Panc1 (cell line): Measurements from ENCODE around the gene THPO. TPM values are rescaled to one million over a fixed set of nuclear protein-coding genes. Genes with fewer than 3 reads are reported as not detected.

Experiments used
- ATAC-seq: fragments of 200-7000 bp; cut with Tn5 transposase; 2 replicates; pipeline ENCODE4 v1.9.1; 2020; ENCODE audit warnings: mild to moderate bottlenecking, moderate library complexity
- BruUV-seq: library from RNA; stranded (reverse); fragments of 400-500 nt; replicated peaks from 2 replicates; lab custom pipeline; 2021; lab: Mats Ljungman, UMichigan
- CTCF ChIA-PET: fragments of 300-600 bp; sonication (Branson Sonifier 250); formaldehyde crosslinking; loops from one replicate; lab custom pipeline; 2022; ENCODE audit warnings: antibody characterized with exemption; lab: Charles Lee
- POLR2A ChIA-PET: fragments of 300-600 bp; sonication (Branson Sonifier 250); formaldehyde crosslinking; loops from one replicate; lab custom pipeline; 2022; ENCODE audit warnings: antibody characterized with exemption; lab: Charles Lee
- DNase-seq: peaks from one replicate; pipeline ENCODE4 v3.0.0-alpha.2; 2010; ENCODE audit warnings: low read depth, low spot score
- H3K27ac ChIP-seq: 2 replicates; pipeline ENCODE4 v1.5.1; 2011; ENCODE audit warnings: mild to moderate bottlenecking, low read length, inconsistent platforms
- H3K27me3 ChIP-seq: fragments of 200-500 bp; sonication (Bioruptor generic); 2 replicates; pipeline ENCODE4 v1.6.0; 2014; ENCODE audit warnings: low read length, inconsistent platforms; ENCODE audit not compliant: control insufficient read depth, insufficient read depth
- H3K36me3 ChIP-seq: fragments of 200-500 bp; sonication (Bioruptor generic); 2 replicates; pipeline ENCODE4 v1.5.1; 2014; ENCODE audit warnings: inconsistent platforms, mild to moderate bottlenecking, low read length, moderate library complexity; ENCODE audit not compliant: control insufficient read depth, insufficient read depth
- H3K4me1 ChIP-seq: 2 replicates; pipeline ENCODE4 v1.5.1; 2011; ENCODE audit warnings: inconsistent platforms, mild to moderate bottlenecking, low read length, moderate library complexity; ENCODE audit not compliant: control insufficient read depth, insufficient read depth
- H3K4me3 ChIP-seq, 2 experiments: 2 replicates each; pipeline ENCODE4 v1.5.1; 2011 to 2012; ENCODE audit warnings: low read depth in 2 of 2, low read length in 2 of 2, mild to moderate bottlenecking in 2 of 2, inconsistent platforms in 1 of 2, moderate library complexity in 1 of 2
- H3K9me3 ChIP-seq: fragments of 200-500 bp; sonication (Bioruptor generic); 2 replicates; pipeline ENCODE4 v1.5.1; 2014; ENCODE audit warnings: low read depth, mild to moderate bottlenecking, inconsistent platforms, low read length, moderate library complexity; ENCODE audit not compliant: control insufficient read depth, insufficient read depth
- CTCF ChIP-seq: fragments of 450-650 bp; IDR thresholded peaks from 2 replicates; pipeline ENCODE4 v1.5.1; 2017; ENCODE audit warnings: mild to moderate bottlenecking
- POLR2AphosphoS5 ChIP-seq: IDR thresholded peaks from 2 replicates; pipeline ENCODE4 v1.6.1; 2012; ENCODE audit warnings: mild to moderate bottlenecking, low read depth, low read length, moderate library complexity
- REST ChIP-seq, 2 experiments: IDR thresholded peaks; 2 replicates each; pipeline ENCODE4 v1.6.1; 2011 to 2012; ENCODE audit warnings: low read depth in 2 of 2, control low read depth in 1 of 2, low read length in 1 of 2, mild to moderate bottlenecking in 1 of 2, moderate library complexity in 1 of 2; ENCODE audit not compliant: insufficient read depth in 1 of 2
- SIN3A ChIP-seq: IDR thresholded peaks from 2 replicates; pipeline ENCODE4 v1.6.1; 2012; ENCODE audit warnings: low read depth, mild to moderate bottlenecking, low read length, moderate library complexity, borderline replicate concordance; ENCODE audit not compliant: insufficient read depth
- TCF7L2 ChIP-seq: IDR thresholded peaks from 2 replicates; pipeline ENCODE4 v1.6.1; 2011; ENCODE audit warnings: mild to moderate bottlenecking, low read depth, low read length, inconsistent platforms
- in situ Hi-C: cut with HindIII; loops from 2 replicates; pipeline ENCODE4 v1.10.0; 2016; ENCODE audit warnings: low sequenced_read_pairs, low pct_unique_long_range_greater_than_20kb
- intact Hi-C: fragments of 100-400 bp; cut with micrococcal nuclease; formaldehyde crosslinking; loops from one replicate; pipeline ENCODE4 v1.10.0; 2022; ENCODE audit not compliant: unreplicated experiment
- total RNA-seq: library from RNA; stranded (reverse); gene quantifications from one replicate; pipeline ENCODE4 v1.2.1, GENCODE V29; 2021; ENCODE audit not compliant: unreplicated experiment

Gene THPO
- total RNA-seq, 1 experiment from 2014 or later: not detected

GRCh38 chr3:184373422-184373821 lies 4.6 kb downstream of the THPO start:
- no TSS peak for BruUV-seq
- in situ Hi-C loops: no loop called here
- DNase-seq (no peak), ATAC-seq (no peak)
- peaks cover 12% of the 10 kb centered on the region for H3K4me1 ChIP-seq
- no peaks in the 10 kb centered on the region for H3K9me3 ChIP-seq
- POLR2A ChIA-PET: no interaction called here
- intact Hi-C loops: loop anchor here (10.0 kb wide), 1 partner anchor 141 kb away; no protein-coding TSS in a partner anchor
- 0 out of 2 replicates have a peak, but pooled peaks cover 6% of the 10 kb centered on the region for H3K36me3 ChIP-seq
- H3K4me3 ChIP-seq: no peak overlapping the region
- H3K27me3 ChIP-seq: peaks cover 8% of the 10 kb centered on the region
- CTCF ChIA-PET: interaction anchor here (4.4 kb wide), 1 partner anchor 167 kb away, joined by 53 read pairs; no protein-coding TSS in a partner anchor
- TF ChIP-seq POLR2AphosphoS5: no peak
- no peak for TF ChIP-seq TCF7L2
- TF ChIP-seq CTCF: no peak
- TF ChIP-seq REST (IDR thresholded peaks at IDR 0.05; ENCODE audit: insufficient read depth in 1 of 2, low read depth in 2 of 2, low read length in 1 of 2): no peak
- no peak for TF ChIP-seq SIN3A
- H3K27ac ChIP-seq: no peak overlapping the region

- no peak for ATAC-seq
- Histone ChIP-seq H3K27ac (no peak overlapping the region), H3K9me3 (no peaks in the 10 kb centered on the region), H3K27me3 (peaks cover 8% of the 10 kb centered on the region), H3K4me3 (no peak overlapping the region), H3K36me3 (peaks cover 8% of the 10 kb centered on the region; the same call in 1 of the 2 replicates), H3K4me1 (peaks cover 12% of the 10 kb centered on the region)
- no TSS peak for BruUV-seq
- no peak for DNase-seq
- in situ Hi-C loops (no loop called here), intact Hi-C loops (loop anchor here (10.0 kb wide), 1 partner anchor 142 kb away; no protein-coding TSS in a partner anchor)
- POLR2A ChIA-PET: no interaction called here
- CTCF ChIA-PET: interaction anchor here (0.5 to 4.4 kb wide), 4 partner anchors 141 to 439 kb away, joined by 5 to 53 read pairs (median 27); partner anchors contain the start of gene VPS8
- TF ChIP-seq POLR2AphosphoS5: no peak
- no peak for TF ChIP-seq TCF7L2
- TF ChIP-seq REST (IDR thresholded peaks at IDR 0.05; ENCODE audit: insufficient read depth in 1 of 2, low read depth in 2 of 2, low read length in 1 of 2): no peak
- TF ChIP-seq SIN3A: no peak
- no peak for TF ChIP-seq CTCF
These were observed 5.1 kb downstream of the THPO start for GRCh38 chr3:184372911-184373310.
